Uterus (tissue), 2 donors: ENCODE results near the gene FANCD2.

Experiments
- POLR2A ChIP-seq, 2 donors: fragments of 450-650 bp; IDR thresholded peaks; one replicate each; pipeline ENCODE4 v1.6.1; 2016; ENCODE audit warnings: antibody characterized with exemption in 2 of 2, mild to moderate bottlenecking in 1 of 2, moderate library complexity in 1 of 2
- TF ChIP-seq, protein P1 (sequence below), 4 experiments: fragments of 200-600 bp in 2 of 4; fragments of 450-650 bp in 2 of 4; sonication (generic) in 2 of 4; IDR thresholded peaks; one replicate each; pipeline ENCODE4 v1.5.1; 2016 to 2019; ENCODE audit warnings: antibody characterized with exemption in 4 of 4, mild to moderate bottlenecking in 2 of 4, moderate library complexity in 1 of 4

DNA sequence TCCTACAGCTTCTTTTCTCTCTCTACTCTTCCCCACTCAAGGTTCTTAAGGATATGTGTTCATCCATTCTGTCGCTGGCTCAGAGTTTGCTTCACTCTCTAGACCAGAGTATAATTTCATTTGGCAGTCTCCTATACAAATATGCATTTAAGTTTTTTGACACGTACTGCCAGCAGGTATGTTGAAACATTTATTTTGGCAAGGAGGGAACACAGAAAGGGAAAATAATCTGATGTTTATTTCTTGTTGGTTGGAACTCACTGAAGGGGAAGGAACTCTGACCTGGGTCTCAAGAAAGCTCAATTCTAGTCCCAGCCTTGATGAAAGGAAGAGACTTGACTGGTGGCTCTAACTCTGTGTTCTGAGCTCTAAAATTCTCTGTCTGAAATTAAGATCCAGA lies 21.6 kb downstream of the FANCD2 start:
- TF ChIP-seq POLR2A (IDR thresholded peaks at IDR 0.05) = no peak
- TF ChIP-seq, protein P1, sequence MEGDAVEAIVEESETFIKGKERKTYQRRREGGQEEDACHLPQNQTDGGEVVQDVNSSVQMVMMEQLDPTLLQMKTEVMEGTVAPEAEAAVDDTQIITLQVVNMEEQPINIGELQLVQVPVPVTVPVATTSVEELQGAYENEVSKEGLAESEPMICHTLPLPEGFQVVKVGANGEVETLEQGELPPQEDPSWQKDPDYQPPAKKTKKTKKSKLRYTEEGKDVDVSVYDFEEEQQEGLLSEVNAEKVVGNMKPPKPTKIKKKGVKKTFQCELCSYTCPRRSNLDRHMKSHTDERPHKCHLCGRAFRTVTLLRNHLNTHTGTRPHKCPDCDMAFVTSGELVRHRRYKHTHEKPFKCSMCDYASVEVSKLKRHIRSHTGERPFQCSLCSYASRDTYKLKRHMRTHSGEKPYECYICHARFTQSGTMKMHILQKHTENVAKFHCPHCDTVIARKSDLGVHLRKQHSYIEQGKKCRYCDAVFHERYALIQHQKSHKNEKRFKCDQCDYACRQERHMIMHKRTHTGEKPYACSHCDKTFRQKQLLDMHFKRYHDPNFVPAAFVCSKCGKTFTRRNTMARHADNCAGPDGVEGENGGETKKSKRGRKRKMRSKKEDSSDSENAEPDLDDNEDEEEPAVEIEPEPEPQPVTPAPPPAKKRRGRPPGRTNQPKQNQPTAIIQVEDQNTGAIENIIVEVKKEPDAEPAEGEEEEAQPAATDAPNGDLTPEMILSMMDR (IDR thresholded peaks at IDR 0.05) = no peak
